ENCODE results near the gene POLR1E.

GRCh38 chr9:37551888-37552287, 66.1 kb downstream of the POLR1E start:
- TF ChIP-seq CTCF (IDR thresholded peaks at IDR 0.05) (no peak), POLR2A (IDR thresholded peaks at IDR 0.05) (no peak)
